Anterior cingulate cortex (tissue), 58 donors: ENCODE data around the gene SOWAHB.
"Not testable (repeated sequence)": the region's sequence is repeated elsewhere in the genome, so short reads cannot be mapped to it uniquely, and the experiment has no call there.

ENCODE experiments used
- DNase-seq, 58 donors: peaks; one replicate each; lab custom pipeline; 2025; lab: John Stamatoyannopoulos, UW

Gene SOWAHB

DNA sequence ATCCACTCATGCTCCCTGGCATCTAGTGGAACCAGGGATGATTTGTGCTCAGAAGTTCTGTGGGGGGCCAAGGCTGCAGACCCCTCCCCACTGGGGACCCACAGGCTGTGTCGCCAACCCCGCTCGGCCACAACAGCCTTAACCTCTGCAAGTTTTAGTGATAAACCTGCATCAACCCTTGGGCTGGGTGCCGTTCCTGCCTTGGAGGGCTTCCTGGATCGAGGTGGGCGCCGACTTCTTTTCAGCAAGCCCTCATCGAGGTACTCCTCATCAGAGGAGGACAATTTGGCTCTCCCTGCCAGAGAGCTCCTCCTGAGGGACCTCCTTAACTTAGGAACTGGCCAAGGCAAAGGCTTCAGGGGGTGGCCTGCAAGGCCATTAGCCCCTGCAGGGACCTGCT, 1.9 kb downstream of the SOWAHB start:
- no peak for DNase-seq

DNA sequence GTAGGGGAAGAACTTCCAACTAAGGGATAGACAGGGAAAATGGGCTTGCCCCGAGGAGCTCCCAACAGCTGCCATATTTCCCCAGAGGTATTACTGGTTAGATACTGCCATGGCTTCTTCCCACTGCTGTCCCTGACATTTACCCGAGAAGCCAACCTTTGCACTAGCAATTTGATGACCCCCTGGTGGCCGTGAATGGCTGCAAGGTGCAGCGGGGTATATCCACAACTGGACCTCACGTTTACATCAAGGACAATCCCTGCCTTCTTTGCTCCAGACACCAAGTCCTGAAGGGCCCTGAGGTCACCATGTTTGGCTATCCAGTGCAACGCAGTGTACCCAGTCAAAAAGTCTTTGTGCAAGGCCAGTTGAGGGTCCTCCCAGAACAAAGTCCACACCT, 2.3 kb downstream of the SOWAHB start:
- no peak for DNase-seq

DNA sequence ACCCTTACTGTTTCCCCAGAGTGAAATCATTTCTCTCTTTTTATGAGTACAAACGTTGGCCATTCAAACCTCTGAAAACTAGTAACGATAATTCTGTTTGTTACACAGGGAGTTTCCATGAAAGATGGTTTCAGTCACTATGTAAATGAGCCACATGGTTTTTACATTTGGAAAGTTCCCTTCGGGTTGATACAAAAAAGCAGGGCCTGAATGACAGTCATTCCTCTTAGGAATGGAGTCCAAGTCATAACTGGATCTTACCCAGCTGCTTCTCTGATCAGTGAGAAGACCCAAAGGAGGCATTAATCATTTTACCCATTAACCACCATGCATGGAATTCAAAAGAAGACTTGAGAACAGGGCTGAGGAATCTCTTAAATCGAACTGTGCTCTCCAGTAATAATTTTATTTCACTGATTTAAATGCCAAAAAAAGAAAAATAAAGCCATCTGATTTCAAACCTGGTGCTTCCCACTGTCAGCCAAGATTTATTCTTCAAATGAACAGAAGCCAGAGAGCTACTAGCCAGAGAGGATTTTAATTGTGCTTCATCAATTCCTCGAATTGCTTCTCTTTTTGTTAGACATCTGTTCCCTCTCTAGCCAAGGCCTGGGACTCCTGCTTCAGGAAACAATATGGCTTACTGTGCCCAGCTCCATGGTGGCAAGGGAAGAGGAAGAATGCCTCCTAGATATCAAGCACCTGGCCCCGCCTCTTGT, 3.2 kb downstream of the SOWAHB start:
- DNase-seq = peak in 1 of 58 donors; percentile 12

GRCh38 chr4:76892601-76893000, 5.3 kb downstream of the SOWAHB start:
- no peak for DNase-seq

- DNase-seq = no peak
Observed at GRCh38 chr4:76892001-76892400, 5.9 kb downstream of the SOWAHB start.

DNA sequence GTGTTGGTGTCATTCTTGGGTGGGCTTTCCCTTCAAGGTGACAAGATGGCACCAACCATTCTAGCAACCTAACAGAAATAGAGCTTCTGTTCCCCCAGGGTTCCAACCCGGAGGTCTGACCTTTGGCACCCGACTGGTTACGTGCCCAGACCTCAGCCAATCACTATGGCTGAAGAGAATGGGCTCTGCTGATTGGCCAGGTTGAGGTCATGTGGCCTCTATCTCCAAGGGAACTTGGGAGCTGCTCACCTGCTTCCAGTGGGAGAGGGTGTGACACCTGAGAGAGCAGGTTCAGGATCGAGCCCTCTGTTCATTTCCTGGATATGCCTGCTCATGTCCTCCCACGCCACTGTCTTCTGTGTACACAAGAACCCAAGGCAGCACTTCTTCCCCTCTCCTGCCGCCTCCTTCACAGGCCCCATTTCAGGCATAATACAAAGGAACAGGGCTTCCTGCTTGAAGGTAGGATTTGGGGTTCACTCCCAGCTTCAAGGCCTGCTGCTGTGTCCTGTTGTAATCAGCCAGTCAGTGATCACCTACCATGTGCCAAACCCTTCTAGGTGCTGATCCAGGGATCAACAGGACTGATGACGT, 11.0 kb downstream of the SOWAHB start:
- no peak for DNase-seq

DNA sequence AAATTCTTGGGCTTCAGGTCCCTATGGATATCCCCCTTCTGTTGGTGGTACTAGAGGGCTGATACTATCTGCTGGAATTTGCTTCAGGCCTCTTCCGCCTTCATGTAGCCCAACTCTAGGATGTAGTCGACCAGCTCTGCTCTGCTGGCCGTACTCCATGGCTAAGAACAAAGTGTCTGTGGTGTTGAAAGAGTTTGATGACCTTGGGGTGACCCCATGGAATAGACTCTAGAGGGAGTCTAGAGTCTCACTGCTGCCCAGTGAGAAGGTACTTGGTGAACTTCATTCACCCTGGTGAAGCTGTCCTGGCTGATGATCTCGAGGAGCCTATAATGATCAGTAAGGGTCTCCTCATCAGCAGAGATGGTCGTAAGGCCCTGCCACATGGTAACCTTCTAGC, 11.7 kb downstream of the SOWAHB start:
- no peak for DNase-seq

GRCh38 chr4:76883147-76883546, 14.8 kb downstream of the SOWAHB start:
- no peak for DNase-seq

GRCh38 chr4:76882630-76883029, 15.3 kb downstream of the SOWAHB start:
- DNase-seq = no peak

DNA sequence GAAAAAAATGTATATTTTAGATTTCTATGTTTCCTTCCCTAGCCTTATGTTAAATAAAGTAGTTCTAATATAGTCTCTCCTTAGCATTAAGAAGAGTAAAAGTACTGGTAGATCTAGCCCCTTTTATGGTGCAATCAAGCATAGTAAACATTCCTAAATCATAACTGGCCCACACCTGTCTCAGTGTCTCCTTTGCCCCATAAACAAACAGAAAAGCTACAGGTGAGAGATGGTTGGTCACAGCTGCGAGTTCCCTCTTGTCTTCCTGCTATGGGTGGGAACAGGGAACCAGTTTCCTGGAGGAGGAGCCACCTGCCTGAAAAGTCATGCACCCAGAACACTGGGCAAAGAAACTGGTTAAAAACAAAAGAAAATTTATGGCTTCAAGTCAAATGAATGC, 16.6 kb downstream of the SOWAHB start:
- DNase-seq = no peak

DNA sequence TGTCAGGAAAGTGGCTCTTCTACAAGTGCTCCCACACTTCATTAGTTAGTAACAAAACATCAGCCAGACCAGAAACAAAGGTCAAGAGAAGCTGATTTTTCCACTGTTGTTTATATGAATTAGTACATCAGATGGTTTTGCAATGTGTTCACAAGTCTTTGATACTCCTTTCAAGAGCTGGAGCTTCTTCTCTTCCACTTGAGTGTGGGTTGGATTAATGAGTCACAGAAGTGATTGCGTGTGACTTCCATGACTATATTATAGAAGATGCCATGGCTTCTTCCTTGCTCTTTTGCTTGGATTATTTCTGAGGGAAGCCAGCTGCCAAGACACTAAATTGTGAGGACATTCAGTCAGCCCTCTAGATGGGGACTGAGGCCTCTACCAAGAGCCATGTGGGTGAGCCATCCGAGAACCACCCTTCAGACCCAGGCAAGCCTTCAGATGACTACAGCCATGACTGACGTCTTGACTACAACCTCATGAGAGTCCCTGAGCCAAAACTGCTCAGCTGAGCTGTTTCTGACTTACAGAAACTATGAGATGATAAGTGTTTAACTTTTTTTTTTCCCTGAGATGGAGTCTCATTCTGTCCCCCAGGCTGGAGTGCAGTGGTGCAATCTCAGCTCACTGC, 18.1 kb downstream of the SOWAHB start:
- no peak for DNase-seq

DNA sequence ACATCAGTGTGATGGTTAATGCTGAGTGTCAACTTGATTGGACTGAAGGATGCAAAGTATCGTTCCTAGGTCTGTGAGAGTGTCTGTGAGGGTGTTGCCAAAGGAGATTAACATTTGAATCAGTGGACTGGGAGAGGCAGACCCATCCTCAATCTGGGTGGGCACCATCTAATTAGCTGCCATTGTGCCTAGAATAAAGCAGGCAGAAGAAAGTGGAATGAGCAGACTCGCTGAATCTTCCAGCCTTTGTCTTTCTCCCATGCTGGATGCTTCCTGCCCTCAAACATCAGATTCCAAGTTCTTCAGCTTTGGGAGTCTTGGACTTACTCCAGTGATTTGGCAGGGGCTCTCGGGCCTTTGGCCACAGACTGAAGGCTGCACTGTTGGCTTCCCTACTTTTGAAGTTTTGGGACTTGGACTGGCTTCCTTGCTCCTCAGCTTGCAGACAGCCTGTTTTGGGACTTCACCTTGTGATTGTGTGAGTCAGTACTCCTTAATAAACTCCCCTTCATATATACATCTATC, 19.2 kb downstream of the SOWAHB start:
- not testable (repeated sequence) for DNase-seq

DNA sequence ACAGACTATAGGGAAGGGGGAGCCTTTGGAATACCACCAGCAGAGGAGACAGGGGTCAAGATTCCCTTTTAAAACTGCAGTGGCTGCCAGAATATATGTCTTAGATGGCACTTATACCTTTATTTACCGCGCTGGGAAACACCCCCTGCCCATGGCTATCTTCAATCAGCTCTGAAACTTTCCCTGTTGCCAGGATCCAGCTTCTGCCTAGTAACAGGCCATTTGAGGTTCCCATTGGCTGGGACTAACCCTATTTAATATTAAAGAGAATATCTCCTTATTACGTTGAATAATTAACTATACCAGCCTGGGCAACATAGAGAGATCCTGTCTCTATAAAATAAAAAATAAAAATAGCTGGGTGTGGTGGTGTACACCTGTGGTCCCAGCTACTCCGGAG, 23.8 kb downstream of the SOWAHB start:
- DNase-seq = no peak

DNA sequence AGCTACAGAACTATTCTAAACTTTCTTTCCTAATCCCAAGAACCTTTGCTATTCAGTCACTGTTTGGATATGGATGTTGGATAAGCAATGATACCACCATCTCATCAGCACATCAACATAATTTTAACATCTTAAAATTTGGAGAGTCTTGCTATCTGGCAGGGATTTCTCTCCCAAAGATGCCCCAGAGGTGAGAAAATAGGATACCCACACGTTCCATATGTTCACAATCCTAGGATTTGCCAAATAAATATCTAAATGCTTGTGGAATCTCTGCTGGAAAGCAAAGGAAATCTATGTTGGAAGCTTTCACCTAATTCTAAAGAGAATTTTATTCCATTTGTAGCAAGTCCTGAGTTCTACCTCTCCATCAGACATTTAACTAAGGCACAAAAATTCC, 24.4 kb downstream of the SOWAHB start:
- peak in 1 of 58 donors; percentile 3 for DNase-seq

GRCh38 chr4:76872556-76872955, 25.4 kb downstream of the SOWAHB start:
- no peak for DNase-seq

DNA sequence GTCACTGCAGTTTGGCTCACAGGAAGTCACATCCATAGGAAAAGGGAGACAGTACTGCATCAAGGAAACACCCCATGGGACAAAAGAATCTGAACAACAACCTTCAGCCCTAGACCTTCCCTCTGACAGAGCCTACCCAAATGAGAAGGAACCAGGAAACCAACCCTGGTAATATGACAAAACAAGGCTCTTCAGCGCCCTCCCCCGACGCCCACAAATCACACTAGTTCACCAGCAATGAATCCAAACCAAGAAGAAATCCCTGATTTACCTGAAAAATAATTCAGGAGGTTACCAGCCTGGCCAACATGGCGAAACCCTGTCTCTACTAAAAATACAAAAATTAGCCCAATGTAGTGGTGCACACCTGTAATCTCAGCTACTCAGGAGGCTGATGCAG, 29.2 kb downstream of the SOWAHB start:
- not testable (repeated sequence) for DNase-seq

GRCh38 chr4:76867880-76868655, 29.9 kb downstream of the SOWAHB start:
- no peak for DNase-seq

DNA sequence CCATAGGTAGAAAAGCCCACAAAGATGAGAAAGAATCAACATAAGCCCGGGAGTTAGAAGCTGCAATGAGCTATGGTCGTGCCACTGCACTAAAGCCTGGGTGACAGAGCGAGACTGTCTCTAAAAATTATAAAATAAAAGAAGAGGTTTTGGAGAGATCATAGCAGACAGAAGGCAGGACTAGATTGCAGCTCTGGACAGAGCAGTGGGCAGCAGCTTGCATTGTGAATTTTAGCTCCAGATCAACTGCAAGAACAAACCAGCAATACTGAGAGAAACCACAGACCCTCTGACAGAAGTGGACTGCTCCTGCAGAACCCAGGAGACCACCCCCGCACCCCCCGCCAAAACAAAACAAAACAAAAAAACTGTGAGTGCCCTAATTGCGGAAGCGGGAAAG, 30.6 kb downstream of the SOWAHB start:
- DNase-seq = no peak

DNA sequence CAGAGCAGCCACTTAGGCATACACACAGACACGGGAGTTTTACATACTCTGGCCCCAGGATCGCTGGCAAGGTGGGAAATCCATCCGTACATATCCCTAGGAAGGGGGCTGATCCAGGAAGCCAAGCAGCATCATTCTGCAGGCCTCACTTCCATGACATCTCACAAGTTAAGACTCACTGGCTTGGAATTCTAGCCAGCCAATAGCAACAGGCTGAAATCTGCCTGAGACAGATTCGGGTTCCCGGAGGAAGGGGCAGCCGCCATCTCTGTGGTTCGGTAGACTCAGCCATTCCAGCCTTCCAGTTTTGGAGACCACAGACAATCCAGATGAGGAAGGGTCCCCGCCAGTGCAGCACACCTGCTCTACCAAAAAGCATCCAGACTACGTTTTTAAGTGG, 31.3 kb downstream of the SOWAHB start:
- no peak for DNase-seq

- no peak for DNase-seq
Observed at GRCh38 chr4:76858319-76858718, 39.6 kb downstream of the SOWAHB start.

DNA sequence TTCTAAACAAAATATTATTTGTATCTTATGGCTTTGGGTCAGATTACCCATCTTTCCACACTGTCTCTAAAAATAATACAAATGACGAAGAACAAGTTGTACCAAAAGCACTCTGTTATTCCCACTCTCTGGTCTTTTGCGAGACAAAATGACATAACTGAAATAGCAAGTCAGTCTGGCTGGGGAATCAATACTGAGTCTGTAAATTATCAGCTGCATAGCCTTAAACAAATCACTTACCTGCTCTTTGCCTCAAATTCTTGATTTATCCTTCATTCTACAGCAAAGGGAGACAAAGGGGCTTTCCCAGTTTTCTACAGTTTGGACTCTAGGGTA, 40.9 kb downstream of the SOWAHB start:
- DNase-seq = no peak
